Measurements from ENCODE around the gene LGALS16. TPM values are rescaled to one million over a fixed set of nuclear protein-coding genes. Genes with fewer than 3 reads are reported as not detected.

The LGALS16 gene, protein sequence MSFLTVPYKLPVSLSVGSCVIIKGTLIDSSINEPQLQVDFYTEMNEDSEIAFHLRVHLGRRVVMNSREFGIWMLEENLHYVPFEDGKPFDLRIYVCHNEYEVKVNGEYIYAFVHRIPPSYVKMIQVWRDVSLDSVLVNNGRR
- not detected in 2 replicates for total RNA-seq

DNA sequence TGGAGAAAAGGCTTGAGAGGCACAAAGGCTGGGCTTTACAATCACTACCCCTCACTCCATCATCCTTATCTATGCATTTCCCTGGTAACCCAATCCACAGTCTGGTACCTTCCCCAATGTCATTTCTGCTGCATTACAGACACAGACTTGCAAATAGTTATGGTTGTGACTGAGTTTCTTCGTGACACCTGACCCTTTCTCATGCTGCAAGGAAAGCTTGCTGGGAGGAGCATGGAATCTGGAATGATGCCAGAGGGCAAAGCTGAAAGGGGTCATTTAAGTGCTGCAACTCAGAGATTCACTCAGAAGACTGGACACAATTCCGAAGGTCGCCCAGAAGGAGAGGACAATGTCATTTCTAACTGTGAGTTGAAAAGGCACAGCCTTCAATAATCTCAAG is at the start of gene LGALS16:
LGALS16 (plus strand) TSS at position 301 of the 400 bp plus-strand sequence; CDS start at position 350, 49 bp downstream.

DNA sequence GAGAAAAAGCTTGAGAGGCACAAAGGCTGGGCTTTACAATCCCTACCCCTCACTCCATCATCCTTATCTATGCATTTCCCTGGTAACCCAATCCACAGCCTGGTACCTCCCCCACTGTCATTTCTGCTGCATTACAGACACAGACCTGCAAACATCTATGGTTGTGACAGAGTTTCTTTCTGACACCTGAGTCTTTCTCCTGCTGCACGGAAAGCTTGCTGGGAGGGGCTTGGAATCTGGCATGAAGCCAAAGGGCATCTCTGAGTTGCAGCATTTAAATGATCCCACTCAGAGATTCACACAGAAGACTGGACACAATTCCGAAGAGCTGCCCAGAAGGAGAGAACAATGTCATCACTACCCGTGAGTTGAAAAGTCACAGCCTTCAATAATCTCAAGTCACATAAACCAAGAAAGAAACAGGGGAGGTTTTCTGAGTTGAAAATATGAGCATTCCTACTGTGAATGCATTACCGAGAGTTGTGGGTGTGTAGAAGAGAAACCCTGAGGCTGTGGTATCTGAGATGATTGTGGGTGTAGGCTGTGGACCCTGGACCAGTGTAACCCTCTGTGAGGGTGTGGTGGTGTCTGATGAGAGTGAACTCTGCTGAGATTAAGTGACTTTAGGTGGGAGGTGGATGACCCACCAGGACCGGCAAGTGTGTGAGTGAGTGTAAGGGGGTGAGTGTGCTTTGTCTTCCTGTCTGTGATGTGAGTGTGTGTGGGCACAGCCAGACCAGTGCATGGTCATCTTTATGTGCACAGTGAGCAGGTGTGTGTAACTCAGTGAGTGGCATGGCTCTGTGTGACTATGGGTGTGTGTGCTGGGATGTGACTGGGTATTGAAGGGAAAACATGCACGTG is 48.7 kb downstream of the LGALS16 start, which contains the start of gene LGALS14:
LGALS14 (plus strand) TSS at position 301 of the 864 bp plus-strand sequence; CDS start at position 349, 48 bp downstream.

Small RNA genes within 50 kb of the gene (small RNA-seq; reads per million reads assigned to genes)
- gene AC005176.2 (not detected), gene RPS29P27 (not detected), gene RPS29P30 (not detected)

Other genes starting within 250 kb of the LGALS16 start
- gene ZFP36, start 249.1 kb upstream of the LGALS16 start, total RNA-seq = 11.1 and 16.9 TPM in 2 replicates
- gene PLEKHG2, start 243.2 kb upstream of the LGALS16 start, total RNA-seq = 9.2 and 15.4 TPM in 2 replicates
- 40.3 and 64.3 TPM in 2 replicates for gene RPS16, start 220.0 kb upstream of the LGALS16 start, total RNA-seq
- gene SUPT5H, start 210.3 kb upstream of the LGALS16 start, total RNA-seq = 70.5 and 74.1 TPM in 2 replicates
- 58.1 and 58.4 TPM in 2 replicates for gene TIMM50, start 175.1 kb upstream of the LGALS16 start, total RNA-seq
- gene DLL3, start 157.0 kb upstream of the LGALS16 start, total RNA-seq = 0.37 and 0.39 TPM in 2 replicates
- not detected in 2 replicates for gene SELENOV, start 140.8 kb upstream of the LGALS16 start, total RNA-seq
- 3.9 and 4.8 TPM in 2 replicates for gene EID2B, start 123.1 kb upstream of the LGALS16 start, total RNA-seq
- gene EID2, start 115.8 kb upstream of the LGALS16 start, total RNA-seq = 5.9 and 8.6 TPM in 2 replicates
- gene LGALS13, start 53.4 kb upstream of the LGALS16 start, total RNA-seq = not detected in 2 replicates
- not detected in 2 replicates for gene LGALS14, start 48.6 kb downstream of the LGALS16 start, total RNA-seq
- not detected in 2 replicates for gene CLC, start 82.1 kb downstream of the LGALS16 start, total RNA-seq
- not detected in 2 replicates for gene LEUTX, start 122.9 kb downstream of the LGALS16 start, total RNA-seq
- gene DYRK1B, start 178.2 kb downstream of the LGALS16 start, total RNA-seq = 9.0 and 14.7 TPM in 2 replicates
- 199 and 231 TPM in 2 replicates for gene FBL, start 190.5 kb downstream of the LGALS16 start, total RNA-seq

All from subcutaneous preadipocyte (primary cell).